Stimulated activated CD4-positive, alpha-beta T cell treated with anti-CD3 and anti-CD28 coated beads, Interleukin-15, amount 100 ng/mL, for 48 hours (primary cell): ENCODE data around the gene FAM222B.
"Not testable (repeated sequence)": the region's sequence is repeated elsewhere in the genome, so short reads cannot be mapped to it uniquely, and the experiment has no call there.

Experiments used
- DNase-seq, 2 donors: peaks; one replicate each; pipeline ENCODE4 v3.0.0-alpha.2; 2020; ENCODE audit warnings: low read depth in 2 of 2

Gene FAM222B

DNA sequence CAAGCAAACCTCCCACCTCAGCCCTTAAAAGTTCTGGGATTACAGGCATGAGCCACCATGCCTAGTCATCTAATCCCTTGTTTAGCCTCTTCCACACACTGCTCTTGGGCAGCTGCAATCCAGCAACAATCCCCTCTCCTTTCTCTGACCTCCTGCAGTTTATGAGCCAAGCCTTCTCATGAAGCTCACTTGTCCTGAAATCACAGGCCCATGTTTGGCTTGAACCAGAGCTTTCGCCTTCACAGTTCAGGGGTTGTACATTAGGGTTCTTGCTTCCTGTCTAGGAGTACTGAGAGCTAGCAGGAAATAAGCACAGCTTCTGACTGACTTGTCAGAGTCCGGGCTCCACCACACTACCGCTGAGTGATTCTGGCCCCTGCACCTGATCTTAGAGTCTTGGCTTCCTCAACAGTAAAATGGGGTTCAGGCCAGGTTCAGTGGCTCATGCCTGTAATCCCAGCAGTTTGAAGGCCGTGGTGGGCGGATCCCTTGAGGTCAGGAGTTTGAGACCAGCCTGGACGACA, 28.5 kb upstream of the FAM222B start:
- peak; percentile 21 to 22 for DNase-seq

DNA sequence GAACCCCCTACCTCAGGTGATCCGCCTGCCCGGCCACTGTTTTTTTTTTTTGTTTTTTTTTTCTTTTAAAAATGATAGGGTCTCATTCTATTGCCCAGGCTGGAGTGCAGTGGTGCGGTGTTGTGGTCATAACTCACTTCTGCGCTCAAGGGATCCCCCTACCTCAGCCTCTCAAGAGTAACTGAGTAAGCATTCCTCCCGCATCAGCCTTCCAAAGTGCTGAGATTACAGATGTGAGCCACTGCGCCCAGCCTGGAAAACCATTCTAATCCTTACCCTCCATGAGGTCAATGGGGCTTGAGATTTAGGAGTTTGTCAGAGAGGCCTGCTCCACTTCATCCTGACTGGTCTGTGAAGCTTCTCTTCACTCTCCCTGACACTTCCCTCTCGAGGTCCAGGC, 24.7 kb upstream of the FAM222B start:
- DNase-seq: no peak

GRCh38 chr17:28865946-28866752, 23.6 kb upstream of the FAM222B start:
- DNase-seq: no peak

DNA sequence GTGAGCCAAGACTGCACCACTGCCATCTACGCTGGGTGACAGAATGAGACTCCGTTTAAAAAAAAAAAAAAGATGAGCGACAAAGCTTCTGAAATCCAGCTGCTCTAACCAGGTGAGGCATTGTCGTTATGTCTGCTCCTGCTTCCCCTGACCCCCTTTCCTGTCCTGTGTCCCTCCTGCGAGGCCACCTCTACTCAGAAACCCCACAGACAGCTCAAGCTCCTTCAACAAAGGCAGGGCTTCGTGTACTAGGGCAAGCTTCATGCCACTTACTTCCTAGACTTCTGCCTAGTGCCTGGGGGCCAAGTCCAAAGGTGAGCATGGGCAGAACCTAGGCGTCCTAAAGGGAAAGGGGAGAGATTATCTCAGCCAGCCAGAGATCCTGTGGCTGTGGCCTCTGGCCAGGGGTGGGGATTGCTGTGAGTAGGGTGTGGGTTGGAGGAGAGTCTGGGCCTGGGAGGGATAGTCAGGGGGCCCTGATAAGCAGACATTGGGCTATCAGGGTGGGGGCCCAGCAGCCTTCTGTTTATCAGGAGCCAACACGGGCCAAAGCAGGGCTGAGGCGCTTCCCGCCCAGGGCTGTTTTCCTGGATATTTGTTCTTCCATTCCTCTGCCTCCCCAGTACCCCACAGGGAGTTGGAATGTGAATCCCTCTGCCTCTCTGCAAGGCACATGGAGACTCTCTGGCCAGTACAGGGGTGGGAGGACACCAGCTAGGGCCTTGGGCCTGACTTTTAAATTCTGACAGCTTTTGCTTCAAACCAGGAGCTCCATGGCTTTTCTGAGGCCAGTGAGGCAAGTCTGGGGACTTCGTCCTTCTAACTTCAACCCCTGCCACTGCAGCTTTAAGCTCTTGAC, 22.6 kb upstream of the FAM222B start:
- DNase-seq: no peak

DNA sequence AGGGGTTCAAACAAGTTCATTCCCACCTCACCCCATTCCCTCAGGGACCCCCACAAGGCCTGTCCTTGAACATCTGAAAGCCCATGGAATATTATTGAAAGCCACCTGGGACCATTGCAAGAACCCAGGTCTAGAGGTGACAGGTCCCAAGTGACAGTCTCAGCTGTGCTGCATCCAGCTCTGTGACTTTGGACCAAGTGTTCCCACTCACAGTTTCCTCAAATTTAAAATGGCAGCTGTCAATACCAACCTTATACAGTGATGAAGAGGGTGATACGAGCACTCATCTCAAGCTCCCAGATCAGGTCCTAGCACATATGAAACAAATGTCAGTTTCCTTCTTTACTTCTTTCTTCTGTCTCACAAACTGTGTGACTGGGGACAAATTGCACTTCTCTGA, 21.4 kb upstream of the FAM222B start:
- DNase-seq: no peak

DNA sequence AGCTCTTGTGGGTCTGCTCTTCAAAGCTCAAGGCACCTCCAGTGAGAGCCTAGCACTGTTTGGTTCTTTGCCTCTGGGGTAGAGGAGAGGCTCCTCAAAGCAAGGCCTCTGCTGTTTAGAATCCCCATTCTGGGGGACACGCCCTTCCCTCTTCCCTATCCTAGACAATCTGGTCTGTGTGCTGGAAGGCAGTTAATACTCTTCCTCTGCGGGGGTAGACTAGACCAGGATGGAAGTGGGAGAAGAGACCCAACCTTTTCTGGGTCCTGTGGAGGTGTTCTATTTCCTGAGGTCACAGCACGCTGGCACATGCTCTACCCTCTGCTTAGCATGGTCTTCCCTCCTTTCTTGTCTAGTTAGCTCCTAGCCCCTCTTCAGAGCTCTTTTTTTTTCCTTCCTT, 20.0 kb upstream of the FAM222B start:
- no peak for DNase-seq

- no peak for DNase-seq
Measured at GRCh38 chr17:28861393-28862203, 19.0 kb upstream of the FAM222B start.

DNA sequence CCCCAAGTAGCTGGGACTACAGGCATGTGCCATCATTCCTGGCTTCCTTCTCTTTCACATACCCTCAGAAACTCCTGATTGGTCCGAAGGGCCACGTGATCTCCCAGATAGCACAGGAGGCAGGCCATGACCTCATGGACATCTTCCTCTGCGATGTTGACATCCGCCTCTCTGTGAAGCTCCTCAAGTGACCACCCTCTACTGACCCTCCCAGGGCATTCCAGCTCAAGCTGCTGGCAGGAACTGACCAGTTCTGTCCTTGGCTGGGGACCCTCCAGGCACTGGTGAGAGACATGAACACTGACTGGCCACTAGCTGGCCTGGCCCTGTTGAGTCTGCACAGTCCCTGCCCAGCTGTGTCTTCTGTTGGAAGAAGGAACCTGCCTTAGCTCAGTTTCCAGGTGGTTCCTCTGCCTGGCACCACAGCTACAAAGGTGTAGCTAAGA, 17.8 kb upstream of the FAM222B start:
- no peak for DNase-seq

GRCh38 chr17:28858801-28859355, 16.3 kb upstream of the FAM222B start:
- no peak for DNase-seq

- no peak for DNase-seq
Measured at GRCh38 chr17:28857905-28858800, 15.6 kb upstream of the FAM222B start.

GRCh38 chr17:28856028-28856574, 13.5 kb upstream of the FAM222B start:
- no peak for DNase-seq

DNA sequence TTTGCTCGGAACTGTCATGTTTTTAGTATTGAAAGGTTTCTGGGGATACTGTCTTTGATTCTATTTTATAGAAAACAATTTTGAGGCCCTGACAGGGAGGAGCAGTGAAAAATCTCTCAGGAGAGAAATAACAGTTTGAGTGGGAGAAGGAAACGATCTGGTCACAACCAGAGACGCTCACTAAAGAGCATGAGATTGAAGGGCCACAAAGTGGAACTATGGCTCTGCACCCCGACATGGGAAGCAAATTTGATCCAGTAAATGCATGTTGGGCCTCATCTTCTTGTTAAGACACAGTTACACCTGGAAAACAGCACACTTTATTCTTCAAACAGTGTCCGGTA, 12.7 kb upstream of the FAM222B start:
- DNase-seq: no peak

GRCh38 chr17:28854457-28855335, 12.1 kb upstream of the FAM222B start, which contains the start of gene ERAL1:
Gene ERAL1, plus strand, starts transcription at chr17:28855016. Its CDS starts 19 bp downstream, at chr17:28855035.
- peak; percentile 74 to 80 for DNase-seq

GRCh38 chr17:28853295-28853694, 10.7 kb upstream of the FAM222B start:
- DNase-seq: no peak

DNA sequence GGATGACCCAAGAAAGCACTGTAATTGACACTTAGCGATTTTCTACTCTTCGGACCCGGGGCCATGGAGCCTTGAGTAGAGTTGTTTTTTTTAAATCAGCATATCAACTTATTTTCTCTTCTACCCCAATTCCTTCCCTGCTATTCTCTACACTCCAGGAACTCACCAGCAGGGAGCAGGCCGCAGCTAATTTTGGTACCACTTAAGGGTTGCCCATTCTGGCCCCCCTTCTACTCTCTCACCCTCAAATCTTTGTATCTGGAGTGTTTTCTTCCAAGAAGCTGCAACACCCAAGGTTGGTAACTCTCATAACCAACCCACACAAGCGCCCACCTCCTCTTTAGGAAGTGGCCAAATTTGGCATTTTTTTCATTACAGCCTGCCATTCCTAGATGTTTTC, 6.7 kb upstream of the FAM222B start:
- DNase-seq: no peak

DNA sequence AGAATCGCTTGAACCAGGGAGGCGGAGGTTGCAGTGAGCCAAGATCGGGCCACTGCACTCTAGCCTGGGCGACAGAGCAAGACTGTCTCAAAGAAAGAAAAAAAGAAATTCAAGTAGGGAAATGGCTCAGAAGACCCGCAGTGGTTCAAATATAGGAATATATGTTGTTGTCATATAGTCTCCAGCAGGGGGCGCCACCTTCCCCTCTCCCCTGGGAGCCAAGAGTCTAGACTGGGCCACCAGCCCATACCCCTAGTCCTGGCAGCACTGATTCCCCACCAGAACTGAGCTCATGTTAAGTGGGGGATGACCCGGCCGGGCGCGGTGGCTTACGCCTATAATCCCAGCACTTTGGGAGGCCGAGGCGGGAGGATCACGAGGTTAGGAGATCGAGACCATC, 6.1 kb upstream of the FAM222B start:
- peak; percentile 40 to 63 for DNase-seq

DNA sequence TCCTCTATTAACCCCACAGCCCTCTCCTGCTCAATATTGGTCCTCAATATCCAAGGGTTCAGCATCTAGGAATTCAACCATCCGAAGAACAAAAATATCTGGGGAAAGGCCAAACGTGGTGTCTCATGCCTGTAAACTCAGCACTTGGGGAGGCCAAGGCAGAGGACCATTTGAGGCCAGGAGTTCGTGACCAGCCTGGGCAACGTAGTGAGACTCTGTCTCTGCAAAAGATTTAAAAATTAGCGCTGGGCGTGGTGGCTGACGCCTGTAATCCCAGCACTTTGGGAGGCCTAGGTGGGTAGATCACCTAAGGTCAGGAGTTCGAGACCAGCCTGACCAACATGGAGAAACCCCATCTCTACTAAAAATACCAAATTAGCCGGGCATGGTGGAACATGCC, 4.1 kb upstream of the FAM222B start:
- DNase-seq: not testable (repeated sequence)

DNA sequence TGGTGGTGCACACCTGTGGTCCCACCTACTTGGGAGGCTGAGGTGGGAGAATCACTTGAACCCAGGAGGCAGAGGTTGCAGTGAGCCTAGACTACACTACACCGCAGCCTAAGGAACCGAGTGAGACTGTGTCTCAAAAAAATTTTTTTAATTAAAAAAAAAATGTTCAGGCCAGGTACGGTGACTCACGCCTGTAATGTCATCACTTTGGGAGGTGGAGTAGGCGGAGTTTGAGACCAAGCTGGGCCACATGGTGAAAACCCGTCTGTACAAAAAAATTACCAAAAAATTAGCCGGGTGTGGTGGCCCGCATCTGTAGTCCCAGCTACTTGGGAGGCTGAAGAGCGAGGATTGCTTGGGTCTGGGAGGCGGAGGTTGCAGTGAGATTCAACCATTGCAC, 3.6 kb upstream of the FAM222B start:
- DNase-seq: no peak

GRCh38 chr17:28843816-28844148, 1.2 kb upstream of the FAM222B start:
- no peak for DNase-seq
